HPDE6-E6E7 (cell line): ENCODE data around the gene SOBP.

Experiments used
- DNase-seq: peaks from one replicate; pipeline ENCODE4 v3.0.0; 2011; ENCODE audit warnings: missing footprints; ENCODE audit errors: extremely low spot score

Gene SOBP

DNA sequence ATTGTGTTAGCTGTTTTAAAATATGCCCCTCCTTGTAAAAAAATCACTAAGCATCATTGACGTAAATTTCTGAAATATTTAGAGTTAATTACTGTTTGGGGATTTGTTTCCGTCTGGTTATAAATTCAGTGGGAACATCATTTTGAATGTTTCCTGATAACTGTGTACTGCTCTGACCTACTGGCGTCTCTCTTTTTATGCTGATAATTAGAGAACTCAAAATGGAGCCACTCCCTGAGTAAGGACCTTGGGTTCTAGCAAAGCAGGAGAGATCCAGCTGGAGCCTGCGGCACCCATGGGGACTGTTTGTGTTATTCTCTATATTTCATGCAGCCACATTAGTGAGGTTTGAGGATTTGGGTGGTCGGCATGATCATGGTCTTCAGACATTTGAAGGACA lies 124.9 kb downstream of the SOBP start:
- DNase-seq: no peak

DNA sequence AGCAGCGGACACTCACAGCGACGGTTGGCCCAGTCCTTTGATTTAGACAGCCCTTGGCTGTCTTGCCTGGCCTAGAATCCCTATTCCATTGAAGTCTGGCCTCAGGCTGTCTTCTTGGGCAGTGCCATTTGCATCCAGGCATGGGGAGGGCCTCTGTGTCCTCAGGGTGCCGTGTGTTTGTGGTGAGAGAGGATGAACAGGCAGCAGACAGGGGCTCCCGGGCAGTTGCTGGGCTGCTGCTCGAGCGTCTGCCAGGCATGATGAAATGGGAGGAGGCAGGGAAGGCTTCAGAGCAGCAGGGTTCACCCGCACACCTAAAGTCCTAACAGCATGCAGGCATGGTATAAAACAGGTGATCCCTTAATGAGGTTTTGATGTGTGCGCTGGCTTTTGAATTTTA lies 126.9 kb downstream of the SOBP start:
- DNase-seq: no peak

- DNase-seq: no peak
Measured at GRCh38 chr6:107617341-107617932, 127.5 kb downstream of the SOBP start.

- no peak for DNase-seq
Measured at GRCh38 chr6:107618672-107619071, 128.8 kb downstream of the SOBP start.

GRCh38 chr6:107620732-107621131 lies 130.8 kb downstream of the SOBP start:
- DNase-seq: no peak

DNA sequence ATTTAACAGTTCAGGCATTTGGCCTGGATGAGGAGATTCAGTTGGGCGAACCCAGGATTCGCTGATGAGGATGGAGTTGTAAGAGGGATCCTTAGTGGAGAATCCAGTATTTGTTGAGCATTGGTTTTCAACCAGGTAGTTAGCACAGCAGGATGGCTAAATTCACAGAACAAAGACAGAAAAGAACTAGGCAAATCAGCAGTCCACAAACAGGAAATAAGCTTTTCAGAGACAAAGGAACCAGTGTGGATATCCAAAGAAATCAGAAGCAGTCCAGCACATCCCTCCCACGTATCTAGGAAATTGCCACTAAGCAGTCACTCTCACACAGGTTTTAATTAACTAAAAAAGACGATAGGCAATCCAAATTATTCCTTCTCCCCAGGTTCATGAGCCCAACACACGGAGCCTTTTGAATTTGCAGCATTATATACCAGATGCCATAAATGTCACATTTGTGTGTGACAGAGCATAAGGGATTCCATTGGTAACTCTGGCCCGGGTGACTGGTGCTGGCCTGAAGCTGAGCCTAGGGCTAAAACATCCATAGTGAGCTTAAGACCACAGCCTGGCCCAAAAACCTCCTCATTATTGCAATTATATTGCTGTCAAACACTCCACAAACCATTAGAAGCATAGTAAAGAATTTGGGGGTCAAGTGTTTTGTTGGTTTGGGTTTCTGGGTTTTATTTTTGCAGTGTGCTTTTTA lies 131.5 kb downstream of the SOBP start:
- DNase-seq: no peak

DNA sequence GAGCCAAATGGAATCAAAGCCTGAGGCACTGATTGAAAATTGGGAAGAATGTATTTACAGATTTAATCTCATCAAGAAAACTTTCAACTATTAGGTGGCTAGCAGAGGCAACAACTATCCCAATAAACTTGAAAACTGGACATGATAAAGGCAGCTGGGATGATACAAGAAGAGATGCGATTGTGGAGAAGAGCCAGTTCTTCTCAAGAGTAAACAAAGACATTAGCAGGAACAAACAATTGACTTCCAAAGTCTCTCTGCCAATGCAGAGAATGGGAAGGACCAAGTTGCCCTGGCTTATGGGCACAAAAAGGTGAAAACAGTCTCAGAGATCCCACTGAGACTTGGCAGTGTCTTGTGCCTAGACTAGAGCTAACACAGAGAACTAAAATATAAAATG lies 132.4 kb downstream of the SOBP start:
- DNase-seq: no peak

DNA sequence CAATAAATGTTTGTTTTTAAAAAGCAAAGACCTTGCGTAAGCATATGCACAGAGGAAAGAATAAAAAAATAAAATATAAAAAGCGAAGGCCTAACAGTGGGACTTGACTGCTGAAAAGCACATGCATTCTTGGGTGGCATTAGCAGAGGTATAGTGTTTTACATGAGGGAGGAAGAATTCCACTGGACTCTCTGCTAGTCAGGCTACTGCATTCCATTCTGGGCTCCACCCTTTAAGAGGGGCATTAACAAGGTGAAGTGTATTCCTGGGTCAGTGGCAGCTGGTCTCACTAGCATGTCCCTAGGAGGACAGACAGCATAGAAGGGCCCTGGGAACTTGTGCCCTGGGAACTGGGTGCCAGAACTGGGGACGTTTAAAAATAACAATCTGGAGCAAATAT lies 134.1 kb downstream of the SOBP start:
- DNase-seq: no peak

DNA sequence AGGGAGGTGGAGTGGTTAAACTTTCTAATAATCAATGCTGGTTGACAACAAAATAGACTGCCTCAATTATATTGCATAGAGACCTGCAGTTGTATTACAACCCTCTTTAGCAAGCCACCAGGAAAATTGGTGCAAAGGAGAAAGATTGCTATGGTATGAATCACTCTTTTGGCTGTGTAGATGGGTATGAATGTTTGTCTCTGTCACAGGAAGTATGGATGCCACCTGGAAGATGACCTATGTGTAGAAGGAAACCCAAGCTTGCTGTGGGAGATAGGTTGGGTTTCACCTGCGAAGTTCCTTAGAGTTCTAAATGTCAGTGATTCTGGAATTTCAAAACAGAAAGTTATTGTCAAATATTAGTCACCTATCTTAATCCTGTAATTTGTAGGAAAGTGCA lies 134.6 kb downstream of the SOBP start:
- no peak for DNase-seq

- no peak for DNase-seq
Measured at GRCh38 chr6:107625264-107625663, 135.3 kb downstream of the SOBP start.

DNA sequence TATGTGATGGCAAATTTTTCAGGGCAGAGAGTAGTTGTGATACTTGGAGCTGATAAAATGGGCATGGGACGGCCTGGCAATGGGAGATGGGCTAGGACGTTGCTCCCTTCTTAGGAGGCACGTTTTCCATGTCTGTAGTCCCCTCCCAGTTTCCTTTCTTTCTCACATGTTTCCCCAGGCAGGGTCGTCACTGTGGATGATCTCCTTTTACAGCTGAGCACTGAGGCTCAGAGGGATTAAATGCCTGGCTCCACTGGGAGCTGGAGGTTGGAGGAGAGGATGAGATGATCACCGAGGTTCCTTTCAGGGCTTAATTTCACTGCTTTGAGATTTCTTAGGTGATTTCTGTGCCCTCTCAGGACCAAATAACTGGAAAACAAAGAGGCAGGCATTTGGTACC lies 136.7 kb downstream of the SOBP start:
- DNase-seq: no peak

DNA sequence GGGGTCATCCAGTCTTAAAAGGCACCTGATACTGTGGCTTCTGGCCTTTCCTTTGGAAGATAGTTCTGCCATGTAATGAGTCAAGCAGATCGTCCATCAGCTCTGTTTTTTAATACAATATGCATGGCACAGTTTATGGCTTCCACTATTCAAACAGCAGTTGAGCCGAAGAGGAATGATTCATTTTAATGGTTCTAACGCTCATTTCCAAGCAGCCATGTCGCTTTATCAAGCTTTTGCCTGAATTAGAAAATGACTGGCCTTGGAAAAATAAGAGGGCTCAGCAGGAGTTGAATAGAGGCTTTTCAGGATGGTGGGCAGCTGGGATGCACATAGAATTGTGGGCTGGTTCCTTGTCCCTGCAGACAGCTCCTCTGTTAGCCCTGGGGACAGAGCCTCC lies 138.1 kb downstream of the SOBP start:
- DNase-seq: no peak

- DNase-seq: no peak
Measured at GRCh38 chr6:107628878-107629277, 139.0 kb downstream of the SOBP start.

DNA sequence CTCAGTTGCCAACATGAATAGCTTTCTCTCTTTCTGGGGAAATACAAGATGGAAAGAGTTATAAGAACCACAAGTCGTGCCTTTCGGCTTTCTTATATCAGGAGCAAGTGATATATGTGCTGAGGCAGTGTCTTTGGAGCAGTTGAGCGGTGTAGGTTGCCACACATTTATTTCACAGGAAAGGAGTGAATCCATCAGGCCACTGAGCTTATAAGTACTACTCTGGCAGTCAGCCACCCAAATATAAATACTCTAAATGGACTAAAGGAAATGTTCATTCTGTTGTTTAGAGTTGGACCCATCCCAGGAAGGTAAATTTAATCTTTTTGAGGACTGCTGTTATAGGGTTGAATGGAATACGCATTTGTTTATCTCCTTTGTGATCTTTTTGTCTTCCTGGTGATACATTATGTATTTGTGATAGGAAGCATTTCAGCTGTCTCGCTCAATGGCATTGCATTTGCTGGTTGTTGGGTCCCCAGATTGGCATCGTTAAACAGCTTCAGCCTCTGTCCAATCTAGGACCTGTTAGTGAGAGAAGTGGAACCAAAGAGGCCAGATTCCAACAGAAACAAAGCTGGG lies 139.7 kb downstream of the SOBP start:
- no peak for DNase-seq

GRCh38 chr6:107630348-107630977 lies 140.5 kb downstream of the SOBP start:
- DNase-seq: no peak

DNA sequence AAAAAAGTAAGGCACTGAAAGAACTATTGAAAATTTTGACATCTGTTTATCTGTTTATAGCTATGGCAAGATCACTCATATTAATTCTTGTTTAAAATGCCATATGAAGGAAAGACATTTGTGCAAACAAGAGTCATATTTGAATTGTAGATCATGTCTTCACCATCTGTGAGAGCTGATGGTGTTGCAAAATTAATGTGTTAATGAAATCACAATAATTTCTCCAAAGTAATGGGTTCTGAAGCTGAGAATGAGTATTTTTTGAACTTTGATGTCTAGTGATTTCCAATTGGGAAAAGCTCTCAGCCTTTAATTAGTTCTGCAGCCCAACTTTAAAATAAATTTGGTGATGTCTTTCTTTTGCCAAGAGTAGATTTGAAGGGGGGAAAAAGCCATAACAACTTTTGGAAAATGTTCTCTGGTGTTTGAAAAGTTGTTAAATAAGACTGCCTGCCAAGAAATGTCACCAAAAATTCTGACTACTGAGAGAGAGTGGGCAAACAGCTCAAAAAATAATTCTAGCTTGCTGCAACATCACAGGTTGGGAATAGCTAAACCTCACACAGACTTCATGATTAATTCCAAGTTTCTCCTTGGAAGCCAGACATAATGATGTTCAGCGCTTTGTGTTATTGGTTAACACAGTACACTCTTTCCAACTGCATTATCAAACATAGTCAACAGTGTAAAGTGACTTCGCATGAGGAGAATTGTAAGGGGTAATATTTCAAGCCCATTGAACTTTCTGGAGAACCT lies 142.6 kb downstream of the SOBP start:
- no peak for DNase-seq

DNA sequence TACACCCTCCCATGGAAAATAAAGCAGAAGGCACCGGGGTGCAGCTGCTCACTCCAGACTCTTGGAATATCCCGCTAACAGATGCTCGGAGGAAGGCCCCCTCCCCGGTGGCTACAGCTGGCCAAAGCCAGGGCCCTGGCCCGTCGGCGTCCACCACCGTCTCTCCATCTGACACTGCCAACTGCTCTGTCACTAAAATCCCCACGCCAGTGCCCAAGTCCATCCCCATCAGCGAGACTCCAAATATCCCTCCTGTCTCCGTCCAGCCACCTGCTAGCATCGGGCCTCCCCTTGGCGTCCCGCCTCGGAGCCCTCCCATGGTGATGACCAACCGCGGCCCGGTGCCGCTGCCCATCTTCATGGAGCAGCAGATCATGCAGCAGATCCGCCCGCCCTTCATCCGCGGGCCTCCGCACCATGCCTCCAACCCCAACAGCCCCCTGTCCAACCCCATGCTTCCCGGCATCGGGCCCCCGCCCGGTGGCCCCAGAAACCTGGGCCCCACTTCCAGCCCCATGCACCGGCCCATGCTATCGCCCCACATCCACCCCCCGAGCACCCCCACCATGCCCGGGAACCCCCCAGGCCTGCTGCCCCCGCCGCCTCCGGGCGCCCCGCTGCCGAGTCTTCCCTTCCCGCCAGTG lies 143.9 kb downstream of the SOBP start:
- DNase-seq: no peak

DNA sequence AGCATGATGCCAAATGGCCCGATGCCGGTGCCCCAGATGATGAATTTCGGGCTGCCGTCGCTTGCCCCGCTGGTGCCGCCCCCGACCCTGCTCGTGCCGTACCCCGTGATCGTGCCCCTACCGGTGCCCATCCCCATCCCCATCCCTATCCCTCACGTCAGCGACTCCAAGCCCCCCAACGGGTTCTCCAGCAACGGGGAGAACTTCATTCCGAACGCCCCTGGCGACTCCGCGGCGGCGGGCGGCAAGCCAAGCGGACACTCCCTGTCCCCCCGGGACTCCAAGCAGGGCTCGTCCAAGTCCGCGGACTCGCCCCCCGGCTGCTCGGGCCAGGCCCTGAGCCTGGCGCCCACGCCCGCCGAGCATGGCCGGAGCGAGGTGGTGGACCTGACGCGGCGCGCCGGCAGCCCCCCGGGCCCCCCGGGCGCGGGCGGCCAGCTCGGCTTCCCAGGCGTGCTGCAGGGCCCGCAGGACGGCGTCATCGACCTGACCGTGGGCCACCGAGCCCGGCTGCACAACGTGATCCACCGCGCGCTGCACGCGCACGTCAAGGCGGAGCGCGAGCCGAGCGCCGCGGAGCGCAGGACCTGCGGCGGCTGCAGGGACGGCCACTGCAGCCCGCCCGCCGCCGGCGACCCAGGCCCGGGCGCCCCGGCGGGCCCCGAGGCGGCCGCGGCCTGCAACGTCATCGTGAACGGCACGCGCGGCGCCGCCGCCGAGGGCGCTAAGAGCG lies 144.6 kb downstream of the SOBP start:
- no peak for DNase-seq

DNA sequence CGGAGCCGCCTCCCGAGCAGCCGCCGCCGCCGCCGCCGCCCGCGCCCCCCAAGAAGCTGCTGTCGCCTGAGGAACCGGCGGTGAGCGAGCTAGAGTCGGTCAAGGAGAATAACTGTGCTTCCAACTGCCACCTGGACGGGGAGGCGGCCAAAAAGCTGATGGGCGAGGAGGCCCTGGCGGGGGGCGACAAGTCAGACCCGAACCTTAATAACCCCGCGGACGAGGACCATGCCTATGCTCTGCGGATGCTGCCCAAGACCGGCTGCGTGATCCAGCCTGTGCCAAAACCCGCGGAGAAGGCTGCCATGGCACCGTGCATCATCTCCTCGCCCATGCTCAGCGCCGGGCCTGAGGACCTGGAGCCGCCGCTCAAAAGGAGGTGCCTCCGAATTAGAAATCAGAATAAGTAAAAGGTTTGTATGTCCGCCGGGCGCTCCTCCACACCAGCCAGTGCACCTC lies 145.2 kb downstream of the SOBP start:
- DNase-seq: no peak

DNA sequence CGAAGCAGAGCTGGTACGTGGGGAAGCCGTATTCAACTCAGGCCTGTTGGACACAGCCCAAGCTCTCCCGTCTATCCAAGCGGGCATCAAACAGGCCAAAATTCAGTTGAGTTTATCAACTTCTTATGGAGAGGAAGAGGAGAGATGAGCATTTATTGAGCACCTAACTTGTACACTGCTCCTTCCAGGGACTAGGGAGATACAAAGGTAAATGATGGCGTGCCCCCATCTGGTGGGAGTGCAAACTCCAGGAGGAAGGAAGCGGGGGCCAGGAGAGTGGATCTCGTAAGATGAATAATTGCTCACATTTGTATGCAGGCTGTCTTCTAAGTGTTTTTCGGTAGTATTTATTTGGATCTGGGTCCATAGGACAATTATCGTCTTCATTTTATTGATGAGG lies 146.6 kb downstream of the SOBP start:
- DNase-seq: no peak
